GM19324 (cell line): ENCODE measurements around the gene ZNF296.

Experiments used
- ATAC-seq: cut with Tn5 transposase; IDR thresholded peaks from one replicate; pipeline ENCODE4 v1.9.1; 2021; ENCODE audit warnings: mild to moderate bottlenecking, moderate library complexity; ENCODE audit not compliant: unreplicated experiment, low FRiP score

ZNF296 gene

GRCh38 chr19:45103508-45104319 lies 27.4 kb upstream of the ZNF296 start:
- ATAC-seq, result no peak

- no peak for ATAC-seq
These were observed 26.9 kb upstream of the ZNF296 start for GRCh38 chr19:45103156-45103507.

DNA sequence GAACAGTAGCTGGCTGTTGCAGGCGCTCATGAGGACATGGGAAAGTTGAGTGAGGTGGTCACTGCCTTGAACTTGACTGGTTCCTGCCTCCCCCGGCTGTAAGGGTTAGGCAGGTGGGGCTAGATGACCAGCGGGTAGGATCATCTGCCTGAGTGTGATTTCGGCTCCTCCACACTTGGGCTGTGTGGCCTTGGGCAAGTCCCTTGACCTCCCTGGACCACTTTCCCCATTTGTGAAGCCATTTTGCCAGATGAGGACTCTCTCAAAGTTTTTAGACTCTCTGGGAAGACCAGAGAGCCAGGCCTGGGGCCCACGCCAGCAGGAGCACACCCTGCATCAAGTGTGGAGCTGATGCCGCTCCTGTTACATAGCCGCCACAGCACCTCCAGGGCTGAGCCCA lies 26.2 kb upstream of the ZNF296 start:
- ATAC-seq, result no peak

DNA sequence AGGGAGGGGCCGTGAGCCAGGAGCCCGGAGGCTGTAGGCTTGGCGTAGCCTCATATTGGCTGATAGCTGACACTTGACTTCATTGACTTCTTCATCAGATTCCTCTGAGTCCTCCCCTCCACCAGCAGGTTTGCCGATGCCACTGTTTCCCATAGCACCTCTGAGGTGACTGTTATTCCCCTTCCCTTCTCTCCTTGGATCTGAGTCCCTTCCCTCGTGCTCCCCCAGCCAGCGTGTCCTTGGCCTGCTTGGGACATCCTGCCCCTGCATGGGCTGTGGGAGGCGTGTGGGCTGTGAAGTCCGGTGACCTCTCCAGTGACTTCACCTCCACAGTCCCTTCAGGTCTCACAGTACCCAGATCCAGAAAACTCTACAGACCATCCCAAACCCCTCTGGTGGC lies 25.5 kb upstream of the ZNF296 start:
- no peak for ATAC-seq

GRCh38 chr19:45100846-45101252 lies 24.6 kb upstream of the ZNF296 start:
- ATAC-seq, result no peak

DNA sequence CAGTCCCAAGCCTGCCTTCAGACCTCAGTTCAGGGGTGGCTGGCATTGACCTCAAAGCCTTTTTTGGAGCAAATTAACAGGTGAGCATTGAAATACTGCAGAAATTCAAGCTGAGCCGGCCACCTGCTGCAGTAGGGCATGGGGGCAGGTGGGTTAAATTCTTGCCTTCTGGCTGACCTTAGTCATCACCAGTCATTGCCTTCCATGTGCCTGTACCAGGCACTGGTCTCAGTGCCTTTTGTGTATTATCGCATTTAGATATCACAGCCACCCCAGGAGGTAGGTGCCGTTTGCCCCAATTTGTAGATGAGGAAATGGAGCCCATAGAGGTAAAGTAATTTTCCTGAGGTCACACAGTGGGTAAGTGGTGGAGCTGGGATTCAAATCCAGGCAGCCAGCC lies 23.9 kb upstream of the ZNF296 start:
- ATAC-seq, result no peak

GRCh38 chr19:45099467-45100191 lies 23.4 kb upstream of the ZNF296 start:
- no peak for ATAC-seq

DNA sequence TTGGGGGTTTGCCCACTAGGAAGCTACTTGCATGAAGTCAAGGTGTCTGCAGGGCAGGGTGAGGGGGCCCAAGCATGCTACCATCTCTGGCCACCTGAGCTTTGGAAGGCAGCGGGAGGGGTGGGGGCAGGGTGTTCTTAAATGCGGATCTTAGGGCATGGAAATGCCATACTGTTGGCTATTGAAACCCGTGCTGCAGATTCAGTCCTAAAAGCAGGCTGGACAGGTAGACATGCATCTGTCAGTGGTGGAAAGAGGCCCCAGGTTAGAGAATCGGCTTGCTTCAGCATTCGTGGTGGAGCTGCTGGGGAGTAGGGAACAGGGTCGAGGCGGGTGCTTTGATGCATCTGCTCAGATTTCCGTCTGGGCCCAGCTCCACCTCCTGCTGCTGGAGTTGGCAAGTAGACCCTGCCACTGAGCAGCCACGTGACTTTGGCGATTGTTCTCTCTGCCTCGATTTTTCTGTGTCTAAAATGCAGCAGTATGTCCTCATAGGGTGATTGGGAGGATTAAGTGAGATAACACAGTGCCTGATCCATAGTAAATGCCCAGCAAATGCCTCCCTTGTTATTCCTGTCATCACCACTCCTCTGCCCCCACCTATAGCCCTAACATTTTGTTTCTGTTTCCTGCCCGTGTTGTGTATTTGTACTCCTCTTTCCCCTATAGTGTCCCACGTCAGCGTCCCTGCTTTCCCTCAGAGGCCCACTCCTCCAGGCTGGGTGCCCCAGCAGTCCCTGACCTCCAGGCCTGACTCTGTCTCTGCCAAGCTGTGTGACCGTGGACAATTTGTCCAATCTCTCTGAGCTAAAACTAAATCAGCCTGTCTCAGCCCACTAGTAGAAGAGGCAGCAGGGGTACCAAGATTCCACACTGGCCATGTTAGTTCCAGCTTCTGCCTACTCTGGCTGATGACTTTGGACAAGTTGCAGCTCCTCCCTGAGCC lies 22.5 kb upstream of the ZNF296 start:
- no peak for ATAC-seq

GRCh38 chr19:45097776-45098520 lies 21.7 kb upstream of the ZNF296 start:
- ATAC-seq, result no peak

GRCh38 chr19:45097450-45097775 lies 21.1 kb upstream of the ZNF296 start:
- ATAC-seq, result no peak

DNA sequence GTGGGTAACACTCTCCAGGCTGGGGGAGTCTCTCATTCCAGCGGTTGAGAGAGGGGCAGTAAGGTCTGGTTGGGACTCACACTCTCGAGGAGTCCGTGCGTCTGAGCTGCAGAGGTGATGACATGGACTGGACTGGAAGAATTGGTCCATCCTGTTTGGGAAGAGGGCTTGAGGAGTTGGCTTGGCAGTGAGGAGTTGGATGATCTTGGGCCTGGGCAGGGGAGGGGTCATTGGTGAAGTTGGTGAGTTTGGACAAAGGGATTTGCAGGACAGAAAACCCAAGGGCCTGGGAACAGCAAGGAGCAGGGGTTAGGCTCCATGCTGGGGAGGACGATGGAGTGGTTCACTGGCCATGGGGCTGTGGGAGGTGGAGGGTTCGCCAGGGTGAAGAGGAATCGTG lies 20.4 kb upstream of the ZNF296 start:
- no peak for ATAC-seq

DNA sequence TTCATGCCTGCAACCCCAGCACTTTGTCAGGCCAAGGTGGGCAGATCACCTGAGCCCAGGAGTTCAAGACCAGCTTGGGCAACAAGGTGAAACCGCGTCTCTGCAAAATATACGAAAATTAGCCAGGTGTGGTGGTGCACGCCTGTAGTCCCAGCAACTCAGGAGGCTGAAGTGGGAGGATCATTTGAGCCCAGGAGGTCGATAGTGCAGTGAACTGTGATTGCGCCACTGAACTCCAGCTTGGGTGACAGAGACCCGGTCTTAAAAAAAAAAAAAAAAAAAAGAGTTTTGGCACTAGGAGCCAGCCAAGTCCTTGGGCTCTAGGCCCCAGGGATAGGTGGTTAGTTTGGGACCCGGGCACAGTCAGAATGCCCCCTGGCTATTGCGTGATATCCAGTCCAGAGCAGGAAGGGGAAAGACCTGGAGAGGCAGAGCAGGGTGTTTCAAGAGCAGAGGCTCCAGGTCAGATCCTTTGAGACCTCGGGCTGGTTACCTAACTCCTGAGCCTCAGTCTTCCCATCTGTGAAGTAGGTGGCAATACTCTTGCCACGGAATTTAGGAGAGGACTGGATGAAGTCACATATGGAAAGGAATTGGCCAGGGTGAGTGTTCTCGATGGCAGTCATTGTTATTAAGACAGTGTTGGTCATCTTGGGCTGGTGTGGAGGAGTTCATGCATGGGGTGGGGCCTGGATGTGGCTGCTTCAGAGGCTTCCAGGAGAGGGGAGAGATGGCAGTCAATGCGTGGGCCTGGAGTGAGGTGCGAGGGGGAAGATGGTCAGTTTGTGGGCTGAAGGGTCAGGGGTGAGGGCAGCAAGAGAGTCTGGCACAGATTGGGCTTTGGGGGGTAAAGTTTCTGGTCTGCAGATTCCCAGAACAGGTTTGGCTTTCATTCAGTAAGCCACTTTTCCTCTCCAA lies 19.5 kb upstream of the ZNF296 start:
- no peak for ATAC-seq

- ATAC-seq, result no peak
These were observed 18.4 kb upstream of the ZNF296 start for GRCh38 chr19:45094707-45095106.

- ATAC-seq, result no peak
These were observed 17.9 kb upstream of the ZNF296 start for GRCh38 chr19:45094137-45094536.

GRCh38 chr19:45092747-45093678 lies 16.7 kb upstream of the ZNF296 start, which contains the start of gene PPP1R37:
Gene PPP1R37, plus strand, starts transcription at chr19:45093179. Its CDS starts 147 bp downstream, at chr19:45093326.
- ATAC-seq, result peak; percentile 68

GRCh38 chr19:45091031-45091923 lies 15.0 kb upstream of the ZNF296 start:
- ATAC-seq, result peak; percentile 63

DNA sequence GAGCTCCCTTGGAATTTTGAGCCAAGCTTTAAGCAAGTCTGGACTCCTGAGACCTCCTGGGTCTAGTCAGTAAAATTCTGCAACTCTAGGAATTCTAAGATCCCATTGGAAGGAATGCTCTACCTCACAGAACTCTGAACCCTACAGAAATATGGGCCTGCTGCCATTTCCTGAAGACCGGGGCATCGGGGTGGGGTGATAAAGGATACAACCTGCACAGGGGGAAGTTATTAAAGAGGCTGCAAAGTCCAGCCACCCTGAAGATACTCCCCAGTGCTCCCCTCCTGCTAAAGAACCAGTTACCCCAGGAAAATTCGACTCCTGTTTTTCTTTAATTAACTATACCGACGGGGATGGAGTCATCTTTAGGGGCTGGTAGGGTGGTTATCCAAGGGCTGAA lies 14.3 kb upstream of the ZNF296 start:
- no peak for ATAC-seq
